Hepatocyte (in vitro differentiated cells): Measurements from ENCODE around the gene CXADR. TPM values are rescaled to one million over a fixed set of nuclear protein-coding genes. Genes with fewer than 3 reads are reported as not detected.
A peak's percentile ranks its signal among the peaks of the same experiment; 100 is the strongest.

Experiments
- DNase-seq: peaks from one replicate; pipeline ENCODE4 v3.0.0-alpha.2; 2016; ENCODE audit warnings: low spot score
- H2AFZ ChIP-seq: fragments of 200-600 bp; sonication (generic); 2 replicates; pipeline ENCODE4 v1.6.0; 2016; ENCODE audit warnings: antibody characterized with exemption, mild to moderate bottlenecking
- H3K27ac ChIP-seq: fragments of 200-600 bp; sonication (generic); 2 replicates; pipeline ENCODE4 v1.5.1; 2016; ENCODE audit warnings: mild to moderate bottlenecking
- H3K27me3 ChIP-seq: fragments of 200-600 bp; sonication (generic); 2 replicates; pipeline ENCODE4 v1.6.1; 2016
- H3K36me3 ChIP-seq: fragments of 200-600 bp; sonication (generic); replicated peaks from 2 replicates; pipeline ENCODE4 v1.5.1; 2016; ENCODE audit warnings: low read depth; ENCODE audit not compliant: insufficient read depth
- H3K4me1 ChIP-seq: fragments of 200-600 bp; sonication (generic); 2 replicates; pipeline ENCODE4 v1.5.1; 2016; ENCODE audit warnings: mild to moderate bottlenecking, moderate library complexity; ENCODE audit not compliant: insufficient read depth
- H3K4me2 ChIP-seq: fragments of 200-600 bp; sonication (generic); 2 replicates; pipeline ENCODE4 v1.6.0; 2016
- H3K4me3 ChIP-seq: fragments of 200-600 bp; sonication (generic); 2 replicates; pipeline ENCODE4 v1.5.1; 2016; ENCODE audit warnings: mild to moderate bottlenecking
- H3K79me2 ChIP-seq: fragments of 200-600 bp; sonication (generic); 2 replicates; pipeline ENCODE4 v1.6.0; 2017; ENCODE audit warnings: mild to moderate bottlenecking
- H3K9me2 ChIP-seq: fragments of 200-600 bp; sonication (generic); replicated peaks from 2 replicates; pipeline ENCODE4 v1.6.0; 2017; ENCODE audit warnings: mild to moderate bottlenecking; ENCODE audit not compliant: insufficient read depth
- H3K9me3 ChIP-seq: fragments of 200-600 bp; sonication (generic); 2 replicates; pipeline ENCODE4 v1.5.1; 2016; ENCODE audit warnings: low read depth, mild to moderate bottlenecking
- H4K20me1 ChIP-seq: fragments of 200-600 bp; sonication (generic); 2 replicates; pipeline ENCODE4 v1.6.0; 2016; ENCODE audit warnings: mild to moderate bottlenecking; ENCODE audit not compliant: insufficient read depth, poor library complexity, severe bottlenecking
- EZH2 ChIP-seq: fragments of 200-600 bp; sonication (generic); IDR thresholded peaks from 2 replicates; pipeline ENCODE4 v1.6.1; 2016; ENCODE audit warnings: antibody characterized with exemption, mild to moderate bottlenecking, borderline replicate concordance
- EZH2phosphoT487 ChIP-seq: fragments of 200-600 bp; sonication (generic); IDR thresholded peaks from one replicate; pipeline ENCODE4 v1.6.1; 2018; ENCODE audit warnings: antibody characterized with exemption, mild to moderate bottlenecking, low read depth, moderate library complexity; ENCODE audit not compliant: unreplicated experiment, severe bottlenecking
- WGBS: methylation state at CpG from one replicate; pipeline ENCODE4 v1.1.6; 2016; ENCODE audit warnings: low lambda C conversion rate; ENCODE audit errors: missing lambda C conversion rate; 5-methylcytosine and 5-hydroxymethylcytosine counted together
- polyA plus RNA-seq: library from polyadenylated mRNA; unstranded; fragments of >200 nt; fragmentation: Nextera tagmentation; extraction: Ambion mirVana; gene quantifications from 2 replicates; pipeline ENCODE4 v1.2.1, GENCODE V29; 2016
- total RNA-seq: library from RNA; depleted of rRNA; stranded (reverse); fragments of >200 nt; gene quantifications from 2 replicates; pipeline ENCODE4 v1.2.3, GENCODE V29; 2014
- TF ChIP-seq, protein P1 (sequence below): fragments of 200-600 bp; sonication (generic); IDR thresholded peaks from 2 replicates; pipeline ENCODE4 v1.5.1; 2016; ENCODE audit warnings: antibody characterized with exemption, mild to moderate bottlenecking; ENCODE audit not compliant: poor library complexity

CXADR gene
- total and polyA plus RNA-seq, 2 experiments from 2014 or later: 75.0 to 93.4 TPM

DNA sequence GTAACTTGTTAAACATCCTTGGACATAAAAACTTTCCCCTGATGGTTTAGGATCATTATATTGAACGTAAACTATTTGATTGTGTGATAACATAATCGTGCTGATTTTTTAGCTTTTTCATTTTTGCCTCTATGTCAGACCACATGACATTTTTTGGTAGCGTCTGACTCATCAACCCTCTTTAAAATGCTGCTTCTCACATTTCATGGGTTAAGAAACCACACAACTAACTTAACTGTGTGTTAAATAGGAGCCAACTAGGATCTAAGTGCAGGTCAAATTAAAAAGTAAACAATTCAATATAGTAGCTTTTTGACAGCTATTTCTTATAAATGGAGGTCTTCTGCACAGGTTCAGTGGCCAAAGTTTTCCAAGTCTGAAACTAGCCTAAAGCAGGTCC is 90.0 kb downstream of the CXADR start:
- Histone ChIP-seq H4K20me1 (no peaks in the 10 kb centered on the region), H3K4me1 (peaks cover 1% of the 10 kb centered on the region), H3K4me2 (no peak overlapping the region), H2AFZ (no peak overlapping the region), H3K9me2 (no peaks in the 10 kb centered on the region), H3K27ac (no peak overlapping the region), H3K27me3 (no peaks in the 10 kb centered on the region), H3K36me3 (no peaks in the 10 kb centered on the region), H3K4me3 (no peak overlapping the region), H3K79me2 (peaks cover 54% of the 10 kb centered on the region), H3K9me3 (no peaks in the 10 kb centered on the region)
- no peak for DNase-seq
- 88% methylated on average over 3 of the region's 3 CpGs for WGBS
- TF ChIP-seq EZH2phosphoT487 (no peak), EZH2 (no peak)
- TF ChIP-seq, protein P1, sequence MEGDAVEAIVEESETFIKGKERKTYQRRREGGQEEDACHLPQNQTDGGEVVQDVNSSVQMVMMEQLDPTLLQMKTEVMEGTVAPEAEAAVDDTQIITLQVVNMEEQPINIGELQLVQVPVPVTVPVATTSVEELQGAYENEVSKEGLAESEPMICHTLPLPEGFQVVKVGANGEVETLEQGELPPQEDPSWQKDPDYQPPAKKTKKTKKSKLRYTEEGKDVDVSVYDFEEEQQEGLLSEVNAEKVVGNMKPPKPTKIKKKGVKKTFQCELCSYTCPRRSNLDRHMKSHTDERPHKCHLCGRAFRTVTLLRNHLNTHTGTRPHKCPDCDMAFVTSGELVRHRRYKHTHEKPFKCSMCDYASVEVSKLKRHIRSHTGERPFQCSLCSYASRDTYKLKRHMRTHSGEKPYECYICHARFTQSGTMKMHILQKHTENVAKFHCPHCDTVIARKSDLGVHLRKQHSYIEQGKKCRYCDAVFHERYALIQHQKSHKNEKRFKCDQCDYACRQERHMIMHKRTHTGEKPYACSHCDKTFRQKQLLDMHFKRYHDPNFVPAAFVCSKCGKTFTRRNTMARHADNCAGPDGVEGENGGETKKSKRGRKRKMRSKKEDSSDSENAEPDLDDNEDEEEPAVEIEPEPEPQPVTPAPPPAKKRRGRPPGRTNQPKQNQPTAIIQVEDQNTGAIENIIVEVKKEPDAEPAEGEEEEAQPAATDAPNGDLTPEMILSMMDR: no peak

DNA sequence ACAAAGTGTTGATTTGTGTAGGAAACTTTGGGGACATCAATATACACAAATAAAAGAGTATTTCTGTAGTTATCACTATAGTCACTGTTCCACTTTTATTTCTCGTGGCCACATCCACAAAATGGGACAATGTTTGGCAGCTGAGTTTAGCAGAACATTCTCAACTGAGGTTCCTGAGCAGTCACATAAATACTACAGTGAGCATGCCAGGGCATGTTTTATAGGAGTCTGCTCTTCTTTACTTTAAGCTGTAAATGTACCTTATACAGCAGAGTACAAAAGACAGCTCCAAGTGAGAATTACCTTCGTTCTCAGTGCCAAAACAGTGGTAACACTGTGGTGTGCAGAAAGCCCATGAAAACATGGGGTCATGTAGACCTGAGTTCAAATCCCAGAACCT is 94.8 kb downstream of the CXADR start:
- peak overlapping the region; percentile 15 for H3K27ac ChIP-seq
- TF ChIP-seq EZH2 (no peak), EZH2phosphoT487 (no peak)
- TF ChIP-seq, protein P1: no peak
- WGBS: 76% methylated on average over 2 of the region's 2 CpGs
- peaks cover 8% of the 10 kb centered on the region for H4K20me1 ChIP-seq
- no peak overlapping the region for H2AFZ ChIP-seq
- H3K4me2 ChIP-seq: no peak overlapping the region
- no peak overlapping the region for H3K4me3 ChIP-seq
- H3K4me1 ChIP-seq: peaks cover 20% of the 10 kb centered on the region
- peaks cover 79% of the 10 kb centered on the region for H3K79me2 ChIP-seq
- H3K36me3 ChIP-seq: no peaks in the 10 kb centered on the region
- no peaks in the 10 kb centered on the region for H3K9me2 ChIP-seq
- H3K27me3 ChIP-seq: no peaks in the 10 kb centered on the region
- no peak for DNase-seq
- no peaks in the 10 kb centered on the region for H3K9me3 ChIP-seq

DNA sequence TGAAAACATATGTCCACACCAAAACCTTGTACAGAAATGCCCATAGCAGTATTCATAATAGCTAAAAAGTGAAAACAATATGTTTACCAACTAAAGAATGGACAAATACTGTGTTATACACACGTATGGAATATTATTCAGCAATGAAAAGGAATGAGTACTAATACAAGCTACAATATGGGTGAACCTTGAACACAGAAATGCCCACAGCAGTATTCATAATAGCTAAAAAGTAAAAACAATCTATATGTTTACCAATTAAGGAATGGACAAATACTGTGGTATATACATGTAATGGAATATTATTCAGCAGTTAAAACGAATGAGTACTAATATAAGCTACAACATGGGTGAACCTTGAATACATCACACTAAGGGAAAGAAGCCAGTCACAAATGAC is 96.8 kb downstream of the CXADR start:
- H2AFZ ChIP-seq: no peak overlapping the region
- no peaks in the 10 kb centered on the region for H3K27me3 ChIP-seq
- H3K9me3 ChIP-seq: no peaks in the 10 kb centered on the region
- peak overlapping the region; percentile 95 for H3K27ac ChIP-seq
- peaks cover 20% of the 10 kb centered on the region for H3K4me1 ChIP-seq
- WGBS: 97% methylated on average over 2 of the region's 2 CpGs
- peaks cover 67% of the 10 kb centered on the region for H3K79me2 ChIP-seq
- H4K20me1 ChIP-seq: peaks cover 8% of the 10 kb centered on the region
- no peak for DNase-seq
- H3K36me3 ChIP-seq: no peaks in the 10 kb centered on the region
- H3K4me2 ChIP-seq: peak overlapping the region; percentile 79
- no peaks in the 10 kb centered on the region for H3K9me2 ChIP-seq
- no peak overlapping the region for H3K4me3 ChIP-seq
- no peak for TF ChIP-seq EZH2phosphoT487
- TF ChIP-seq, protein P1: no peak
- no peak for TF ChIP-seq EZH2

DNA sequence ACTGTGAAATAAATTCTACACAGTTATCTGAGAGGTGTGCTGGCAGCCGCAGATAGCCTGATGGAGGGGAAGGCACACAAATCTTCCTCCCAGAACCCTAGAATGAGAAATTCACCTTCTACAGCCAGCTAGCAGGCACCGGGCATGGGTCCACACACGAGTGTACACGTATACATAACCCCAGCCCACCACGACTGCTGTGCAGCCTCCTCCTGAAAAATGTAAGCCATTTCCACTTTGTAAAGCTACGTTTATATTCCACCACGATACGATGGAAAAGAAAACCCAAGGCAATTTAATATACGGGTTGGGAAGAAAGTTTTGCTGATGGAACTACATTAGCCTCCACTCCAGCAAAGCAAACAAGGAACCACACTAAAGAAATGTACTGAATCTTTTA is 98.1 kb downstream of the CXADR start:
- Histone ChIP-seq H3K4me3 (peak overlapping the region; percentile 13), H3K36me3 (no peaks in the 10 kb centered on the region), H3K4me2 (peak overlapping the region; percentile 79), H3K27ac (peak overlapping the region; percentile 95), H3K4me1 (peaks cover 20% of the 10 kb centered on the region), H3K79me2 (peaks cover 57% of the 10 kb centered on the region), H3K9me2 (no peaks in the 10 kb centered on the region), H3K27me3 (no peaks in the 10 kb centered on the region), H2AFZ (peak overlapping the region; percentile 73), H3K9me3 (no peaks in the 10 kb centered on the region), H4K20me1 (peaks cover 8% of the 10 kb centered on the region)
- WGBS: 22% methylated on average over 9 of the region's 9 CpGs
- TF ChIP-seq, protein P1: no peak
- TF ChIP-seq EZH2phosphoT487 (no peak), EZH2 (no peak)
- DNase-seq: peak; percentile 36
